ENCODE measurements around the gene ZNF383. TPM values are rescaled to one million over a fixed set of nuclear protein-coding genes. Genes with fewer than 3 reads are reported as not detected.

Gene ZNF383
- total and polyA plus RNA-seq, 9 of the 15 experiments (the other 6 are each of a cell fraction or from before 2014, with no cell fraction given), result 2.0 to 8.2 (median 5.3) TPM

- TF ChIP-seq ZBTB1 (CRISPR knock-in tag; IDR thresholded peaks at IDR 0.05; ENCODE audit: borderline replicate concordance, low read depth) (no peak), TGIF2 (CRISPR knock-in tag; IDR thresholded peaks at IDR 0.05) (no peak), U2AF2 (optimal IDR thresholded peaks at IDR 0.05; ENCODE audit: low read depth, low read length) (no peak), TSC22D4 (tag; IDR thresholded peaks at IDR 0.05) (no peak), CHD2 (IDR thresholded peaks at IDR 0.05; ENCODE audit: low read depth, low read length) (no peak), ZNF75A (CRISPR knock-in tag; IDR thresholded peaks at IDR 0.05) (no peak), EP300 (IDR thresholded peaks at IDR 0.05; ENCODE audit: low read length) (no peak), ZNF232 (CRISPR knock-in tag; IDR thresholded peaks at IDR 0.05) (no peak), ATF6 (CRISPR knock-in tag; IDR thresholded peaks at IDR 0.05) (no peak), MAZ (CRISPR knock-in tag; conservative IDR thresholded peaks at IDR 0.05 in 1 of 2, IDR thresholded peaks at IDR 0.05 in 1 of 2) (peak in 1 of 2 experiments; percentile 55; a peak in 1 of 4 replicates), ZNF445 (CRISPR knock-in tag; IDR thresholded peaks at IDR 0.05; ENCODE audit: low read depth) (no peak), TOE1 (IDR thresholded peaks at IDR 0.05; ENCODE audit: borderline replicate concordance) (peak; percentile 81), TOE1 (CRISPR knock-in tag; IDR thresholded peaks at IDR 0.05; ENCODE audit: borderline replicate concordance, low read depth) (no peak)
- TF ChIP-seq, protein P1, sequence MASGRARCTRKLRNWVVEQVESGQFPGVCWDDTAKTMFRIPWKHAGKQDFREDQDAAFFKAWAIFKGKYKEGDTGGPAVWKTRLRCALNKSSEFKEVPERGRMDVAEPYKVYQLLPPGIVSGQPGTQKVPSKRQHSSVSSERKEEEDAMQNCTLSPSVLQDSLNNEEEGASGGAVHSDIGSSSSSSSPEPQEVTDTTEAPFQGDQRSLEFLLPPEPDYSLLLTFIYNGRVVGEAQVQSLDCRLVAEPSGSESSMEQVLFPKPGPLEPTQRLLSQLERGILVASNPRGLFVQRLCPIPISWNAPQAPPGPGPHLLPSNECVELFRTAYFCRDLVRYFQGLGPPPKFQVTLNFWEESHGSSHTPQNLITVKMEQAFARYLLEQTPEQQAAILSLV (tag; IDR thresholded peaks at IDR 0.05), result no peak
- TF ChIP-seq, protein P2, sequence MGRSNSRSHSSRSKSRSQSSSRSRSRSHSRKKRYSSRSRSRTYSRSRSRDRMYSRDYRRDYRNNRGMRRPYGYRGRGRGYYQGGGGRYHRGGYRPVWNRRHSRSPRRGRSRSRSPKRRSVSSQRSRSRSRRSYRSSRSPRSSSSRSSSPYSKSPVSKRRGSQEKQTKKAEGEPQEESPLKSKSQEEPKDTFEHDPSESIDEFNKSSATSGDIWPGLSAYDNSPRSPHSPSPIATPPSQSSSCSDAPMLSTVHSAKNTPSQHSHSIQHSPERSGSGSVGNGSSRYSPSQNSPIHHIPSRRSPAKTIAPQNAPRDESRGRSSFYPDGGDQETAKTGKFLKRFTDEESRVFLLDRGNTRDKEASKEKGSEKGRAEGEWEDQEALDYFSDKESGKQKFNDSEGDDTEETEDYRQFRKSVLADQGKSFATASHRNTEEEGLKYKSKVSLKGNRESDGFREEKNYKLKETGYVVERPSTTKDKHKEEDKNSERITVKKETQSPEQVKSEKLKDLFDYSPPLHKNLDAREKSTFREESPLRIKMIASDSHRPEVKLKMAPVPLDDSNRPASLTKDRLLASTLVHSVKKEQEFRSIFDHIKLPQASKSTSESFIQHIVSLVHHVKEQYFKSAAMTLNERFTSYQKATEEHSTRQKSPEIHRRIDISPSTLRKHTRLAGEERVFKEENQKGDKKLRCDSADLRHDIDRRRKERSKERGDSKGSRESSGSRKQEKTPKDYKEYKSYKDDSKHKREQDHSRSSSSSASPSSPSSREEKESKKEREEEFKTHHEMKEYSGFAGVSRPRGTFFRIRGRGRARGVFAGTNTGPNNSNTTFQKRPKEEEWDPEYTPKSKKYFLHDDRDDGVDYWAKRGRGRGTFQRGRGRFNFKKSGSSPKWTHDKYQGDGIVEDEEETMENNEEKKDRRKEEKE (IDR thresholded peaks at IDR 0.05; ENCODE audit: borderline replicate concordance in 1 of 2, control insufficient read depth in 1 of 2, low read depth in 2 of 2, low read length in 1 of 2), result no peak
- TF ChIP-seq, protein P3, sequence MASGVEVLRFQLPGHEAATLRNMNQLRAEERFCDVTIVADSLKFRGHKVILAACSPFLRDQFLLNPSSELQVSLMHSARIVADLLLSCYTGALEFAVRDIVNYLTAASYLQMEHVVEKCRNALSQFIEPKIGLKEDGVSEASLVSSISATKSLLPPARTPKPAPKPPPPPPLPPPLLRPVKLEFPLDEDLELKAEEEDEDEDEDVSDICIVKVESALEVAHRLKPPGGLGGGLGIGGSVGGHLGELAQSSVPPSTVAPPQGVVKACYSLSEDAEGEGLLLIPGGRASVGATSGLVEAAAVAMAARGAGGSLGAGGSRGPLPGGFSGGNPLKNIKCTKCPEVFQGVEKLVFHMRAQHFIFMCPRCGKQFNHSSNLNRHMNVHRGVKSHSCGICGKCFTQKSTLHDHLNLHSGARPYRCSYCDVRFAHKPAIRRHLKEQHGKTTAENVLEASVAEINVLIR (CRISPR knock-in tag; IDR thresholded peaks at IDR 0.05), result no peak
- TF ChIP-seq, protein P4, sequence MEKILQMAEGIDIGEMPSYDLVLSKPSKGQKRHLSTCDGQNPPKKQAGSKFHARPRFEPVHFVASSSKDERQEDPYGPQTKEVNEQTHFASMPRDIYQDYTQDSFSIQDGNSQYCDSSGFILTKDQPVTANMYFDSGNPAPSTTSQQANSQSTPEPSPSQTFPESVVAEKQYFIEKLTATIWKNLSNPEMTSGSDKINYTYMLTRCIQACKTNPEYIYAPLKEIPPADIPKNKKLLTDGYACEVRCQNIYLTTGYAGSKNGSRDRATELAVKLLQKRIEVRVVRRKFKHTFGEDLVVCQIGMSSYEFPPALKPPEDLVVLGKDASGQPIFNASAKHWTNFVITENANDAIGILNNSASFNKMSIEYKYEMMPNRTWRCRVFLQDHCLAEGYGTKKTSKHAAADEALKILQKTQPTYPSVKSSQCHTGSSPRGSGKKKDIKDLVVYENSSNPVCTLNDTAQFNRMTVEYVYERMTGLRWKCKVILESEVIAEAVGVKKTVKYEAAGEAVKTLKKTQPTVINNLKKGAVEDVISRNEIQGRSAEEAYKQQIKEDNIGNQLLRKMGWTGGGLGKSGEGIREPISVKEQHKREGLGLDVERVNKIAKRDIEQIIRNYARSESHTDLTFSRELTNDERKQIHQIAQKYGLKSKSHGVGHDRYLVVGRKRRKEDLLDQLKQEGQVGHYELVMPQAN (IDR thresholded peaks at IDR 0.05; ENCODE audit: borderline replicate concordance), result peak; percentile 82
These were observed at the start of gene ZNF383 (continued) for GRCh38 chr19:37217775-37218591.
